H9 (cell line): ENCODE measurements around the gene LRPPRC. TPM values are rescaled to one million over a fixed set of nuclear protein-coding genes. Genes with fewer than 3 reads are reported as not detected.

Experiments
- DNase-seq: peaks from one replicate; pipeline ENCODE4 v3.0.0-alpha.2; 2017
- H2AFZ ChIP-seq: one replicate; pipeline ENCODE4 v1.6.1; 2013; ENCODE audit warnings: mild to moderate bottlenecking, low read length, control low read depth, moderate library complexity
- H2AK5ac ChIP-seq: 2 replicates; pipeline ENCODE4 v1.6.1; 2013; ENCODE audit warnings: low read length, control low read depth, mixed read lengths; ENCODE audit not compliant: insufficient read length
- H2BK120ac ChIP-seq: one replicate; pipeline ENCODE4 v1.6.1; 2013; ENCODE audit warnings: low read depth, mild to moderate bottlenecking, low read length, control low read depth, inconsistent platforms; ENCODE audit not compliant: poor library complexity, severe bottlenecking
- H2BK12ac ChIP-seq: 2 replicates; pipeline ENCODE4 v1.6.1; 2013; ENCODE audit warnings: low read length, control low read depth, mixed read lengths, low read depth; ENCODE audit not compliant: insufficient read length
- H2BK15ac ChIP-seq: 2 replicates; pipeline ENCODE4 v1.6.1; 2013; ENCODE audit warnings: low read depth, low read length, control low read depth
- H2BK20ac ChIP-seq: one replicate; pipeline ENCODE4 v1.6.1; 2013; ENCODE audit warnings: low read depth, mild to moderate bottlenecking, low read length, control low read depth, inconsistent platforms; ENCODE audit not compliant: poor library complexity, severe bottlenecking
- H2BK5ac ChIP-seq: 2 replicates; pipeline ENCODE4 v1.6.1; 2013; ENCODE audit warnings: low read length, control low read depth, mixed read lengths; ENCODE audit not compliant: insufficient read length
- H3K14ac ChIP-seq: 2 replicates; pipeline ENCODE4 v1.6.1; 2013; ENCODE audit warnings: low read length, control low read depth; ENCODE audit not compliant: insufficient read depth
- H3K18ac ChIP-seq: 2 replicates; pipeline ENCODE4 v1.6.1; 2013; ENCODE audit warnings: low read depth, mild to moderate bottlenecking, mixed read lengths, low read length, control low read depth; ENCODE audit not compliant: insufficient read length
- H3K23ac ChIP-seq: 2 replicates; pipeline ENCODE4 v1.6.1; 2013; ENCODE audit warnings: low read length, control low read depth, mixed read lengths, low read depth; ENCODE audit not compliant: insufficient read length
- H3K23me2 ChIP-seq: 2 replicates; pipeline ENCODE4 v1.6.1; 2013; ENCODE audit warnings: low read depth, mild to moderate bottlenecking, mixed read lengths, low read length, control low read depth; ENCODE audit not compliant: insufficient read length, poor library complexity, severe bottlenecking
- H3K27ac ChIP-seq: 2 replicates; pipeline ENCODE4 v1.5.1; 2013; ENCODE audit warnings: low read length, control low read depth, mixed read lengths, low read depth; ENCODE audit not compliant: insufficient read length
- H3K27me3 ChIP-seq: 2 replicates; pipeline ENCODE4 v1.6.1; 2013; ENCODE audit warnings: low read length, control low read depth, inconsistent platforms; ENCODE audit not compliant: insufficient read depth
- H3K4ac ChIP-seq: 2 replicates; pipeline ENCODE4 v1.6.1; 2013; ENCODE audit warnings: low read depth, mild to moderate bottlenecking, control low read depth, inconsistent platforms, low read length, moderate library complexity
- H3K4me1 ChIP-seq: 2 replicates; pipeline ENCODE4 v1.6.1; 2013; ENCODE audit warnings: low read length, control low read depth, inconsistent platforms; ENCODE audit not compliant: insufficient read depth
- H3K4me2 ChIP-seq: 2 replicates; pipeline ENCODE4 v1.6.1; 2013; ENCODE audit warnings: low read length, control low read depth, mixed read lengths; ENCODE audit not compliant: insufficient read length, insufficient read depth
- H3K56ac ChIP-seq: 2 replicates; pipeline ENCODE4 v1.6.1; 2013; ENCODE audit warnings: low read depth, mild to moderate bottlenecking, mixed read lengths, low read length, control low read depth; ENCODE audit not compliant: insufficient read length
- H3K79me1 ChIP-seq: 2 replicates; pipeline ENCODE4 v1.6.1; 2013; ENCODE audit warnings: low read depth, mild to moderate bottlenecking, moderate library complexity, low read length, control low read depth, inconsistent platforms; ENCODE audit not compliant: insufficient read depth, poor library complexity, severe bottlenecking
- H3K79me2 ChIP-seq: 2 replicates; pipeline ENCODE4 v1.6.1; 2013; ENCODE audit warnings: low read length, control low read depth, inconsistent platforms; ENCODE audit not compliant: insufficient read depth
- H3K9ac ChIP-seq: 2 replicates; pipeline ENCODE4 v1.6.1; 2013; ENCODE audit warnings: low read length, control low read depth, mixed read lengths; ENCODE audit not compliant: insufficient read length; ENCODE audit errors: extremely low read depth
- H3K9me3 ChIP-seq: one replicate; pipeline ENCODE4 v1.6.1; 2013; ENCODE audit warnings: low read depth, low read length, inconsistent platforms; ENCODE audit not compliant: control insufficient read depth
- H3T11ph ChIP-seq: one replicate; pipeline ENCODE4 v1.6.1; 2013; ENCODE audit warnings: mild to moderate bottlenecking, low read length, control low read depth, inconsistent platforms
- H4K20me1 ChIP-seq: one replicate; pipeline ENCODE4 v1.6.1; 2013; ENCODE audit not compliant: control insufficient read depth, insufficient read length, insufficient read depth
- H4K5ac ChIP-seq: 2 replicates; pipeline ENCODE4 v1.6.1; 2013; ENCODE audit warnings: low read depth, mild to moderate bottlenecking, mixed read lengths, low read length, control low read depth; ENCODE audit not compliant: insufficient read length
- H4K8ac ChIP-seq: replicated peaks from 2 replicates; pipeline ENCODE4 v1.6.1; 2013; ENCODE audit warnings: low read length, control low read depth, mixed read lengths, low read depth; ENCODE audit not compliant: insufficient read length
- H4K91ac ChIP-seq: 2 replicates; pipeline ENCODE4 v1.6.1; 2013; ENCODE audit warnings: low read depth, mild to moderate bottlenecking, moderate library complexity, mixed read lengths, low read length, control low read depth; ENCODE audit not compliant: insufficient read length
- H3K27ac Mint-ChIP-seq, 3 experiments: 2 replicates in 2 of 3; 3 replicates in 1 of 3; pipeline ENCODE4 v1.8.0; 2020 to 2021; ENCODE audit warnings: mixed read lengths in 3 of 3, mild to moderate bottlenecking in 1 of 3, moderate library complexity in 1 of 3
- H3K27me3 Mint-ChIP-seq: 2 replicates; pipeline ENCODE4 v1.8.0; 2021; ENCODE audit warnings: low read depth, mild to moderate bottlenecking, moderate library complexity, mixed read lengths
- H3K36me3 Mint-ChIP-seq, 3 experiments: 2 replicates in 2 of 3; 3 replicates in 1 of 3; pipeline ENCODE4 v1.8.0; 2020 to 2021; ENCODE audit warnings: low read depth in 3 of 3, mixed read lengths in 3 of 3; ENCODE audit not compliant: insufficient read depth in 1 of 3
- H3K4me1 Mint-ChIP-seq, 2 experiments: 2 replicates each; pipeline ENCODE4 v1.8.0; 2020; ENCODE audit warnings: mixed read lengths in 2 of 2
- H3K4me3 Mint-ChIP-seq, 2 experiments: 2 replicates in 1 of 2; 3 replicates in 1 of 2; pipeline ENCODE4 v1.8.0; 2020 to 2021; ENCODE audit warnings: mild to moderate bottlenecking in 2 of 2, mixed read lengths in 2 of 2, moderate library complexity in 1 of 2
- H3K9me3 Mint-ChIP-seq, 2 experiments: 2 replicates in 1 of 2; 3 replicates in 1 of 2; pipeline ENCODE4 v1.8.0; 2020; ENCODE audit warnings: mild to moderate bottlenecking in 2 of 2, mixed read lengths in 2 of 2, moderate library complexity in 1 of 2
- CTCF ChIP-seq: fragments of 200-600 bp; sonication (generic); conservative IDR thresholded peaks from 3 replicates; pipeline ENCODE4 v1.8.0; 2021; ENCODE audit warnings: antibody characterized with exemption, mild to moderate bottlenecking
- WGBS: extraction: QIAGEN DNeasy Blood & Tissue Kit; methylation state at CpG from one replicate; pipeline ENCODE4 v1.1.7; 2013; ENCODE audit warnings: missing lambda C conversion rate, low lambda C conversion rate, mixed read lengths; ENCODE audit not compliant: insufficient read length; ENCODE audit errors: extremely low coverage; 5-methylcytosine and 5-hydroxymethylcytosine counted together
- total RNA-seq: library from RNA; stranded (reverse); gene quantifications from 2 replicates; pipeline ENCODE4 v1.2.1, GENCODE V29; 2021

LRPPRC gene
- total RNA-seq, 1 experiment from 2014 or later, result 182 TPM

- H3K79me1 ChIP-seq, result peaks cover 2% of the 10 kb centered on the region
- Mint-ChIP-seq H3K4me1 (no peaks in the 10 kb centered on the region), H3K9me3 (no peaks in the 10 kb centered on the region), H3K4me3 (no peak overlapping the region), H3K36me3 (peaks cover 17 to 76% (median 47%) of the 10 kb centered on the region in 3 experiments; a peak in 6 of 7 replicates), H3K27me3 (no peaks in the 10 kb centered on the region; the same call in 1 of the 2 replicates), H3K27ac (no peak overlapping the region; a peak in 1 of 7 replicates)
- no peaks in the 10 kb centered on the region for H3K27me3 ChIP-seq
- no peaks in the 10 kb centered on the region for H3K4me1 ChIP-seq
- no peaks in the 10 kb centered on the region for H3K79me2 ChIP-seq
- H4K20me1 ChIP-seq, result no peaks in the 10 kb centered on the region
- no peak overlapping the region for H4K91ac ChIP-seq
- H3K9me3 ChIP-seq, result no peaks in the 10 kb centered on the region
- H3K18ac ChIP-seq, result no peak overlapping the region
- no peak overlapping the region for H2AK5ac ChIP-seq
- no peak overlapping the region for H2BK20ac ChIP-seq
- no peaks in the 10 kb centered on the region for H3K23me2 ChIP-seq
- H3K4me2 ChIP-seq, result no peak overlapping the region
- H2BK12ac ChIP-seq, result no peak overlapping the region
- no peak overlapping the region for H3K56ac ChIP-seq
- no peak overlapping the region for H2BK120ac ChIP-seq
- TF ChIP-seq CTCF, result no peak
- no peak overlapping the region for H3K4ac ChIP-seq
- no peak overlapping the region for H2BK15ac ChIP-seq
- DNase-seq, result no peak
- no peak overlapping the region for H4K5ac ChIP-seq
- no peak overlapping the region for H3K9ac ChIP-seq
- H4K8ac ChIP-seq, result no peak overlapping the region
- H3K27ac ChIP-seq, result no peak overlapping the region
- H3K23ac ChIP-seq, result no peak overlapping the region
- no peak overlapping the region for H2BK5ac ChIP-seq
- H2AFZ ChIP-seq, result no peak overlapping the region
- no peak overlapping the region for H3K14ac ChIP-seq
- no peak overlapping the region for H3T11ph ChIP-seq
- WGBS, result no CpG with 5 or more reads among the region's 5 CpGs
These were observed 89.9 kb downstream of the LRPPRC start for GRCh38 chr2:43905871-43906270.
